A549 (cell line): ENCODE results near the gene CLSTN1.

Experiments
- CHD4 ChIP-seq: fragments of 200-600 bp; sonication (generic); IDR thresholded peaks from 2 replicates; pipeline ENCODE4 v1.6.1; 2016; ENCODE audit warnings: antibody characterized with exemption, mild to moderate bottlenecking, borderline replicate concordance
- CTCF ChIP-seq: fragments of >200 bp; sonication (Bioruptor Twin); formaldehyde crosslinking; IDR thresholded peaks from 3 replicates; pipeline ENCODE4 v1.5.1; 2016
- HOXA7 ChIP-seq: fragments of 250-450 bp; sonication (Bioruptor Pico); IDR thresholded peaks from 2 replicates; pipeline ENCODE4 v1.5.0; 2020; ENCODE audit warnings: mild to moderate bottlenecking, moderate library complexity
- JUN ChIP-seq, 2 experiments: fragments of >200 bp; sonication (Bioruptor Twin); formaldehyde crosslinking; IDR thresholded peaks; 2 replicates in 1 of 2; 3 replicates in 1 of 2; pipeline ENCODE4 v1.6.1; 2016 to 2017
- POLR2A ChIP-seq: IDR thresholded peaks from 2 replicates; pipeline ENCODE4 v1.6.1; 2012; ENCODE audit warnings: mild to moderate bottlenecking, low read length
- RAD21 ChIP-seq, 2 experiments: fragments of >200 bp in 1 of 2; sonication (Bioruptor Twin) in 1 of 2; formaldehyde crosslinking in 1 of 2; IDR thresholded peaks in 1 of 2; conservative IDR thresholded peaks in 1 of 2; 2 replicates in 1 of 2; 3 replicates in 1 of 2; pipeline ENCODE4 v1.6.1; 2012 to 2018; ENCODE audit warnings: inconsistent platforms in 1 of 2
- RARB ChIP-seq: fragments of 250-450 bp; sonication (Bioruptor Pico); IDR thresholded peaks from 2 replicates; pipeline ENCODE4 v1.8.0; 2021; ENCODE audit warnings: mild to moderate bottlenecking, moderate library complexity
- RCOR1 ChIP-seq: fragments of 150-350 bp; IDR thresholded peaks from 2 replicates; pipeline ENCODE4 v1.6.1; 2014; ENCODE audit warnings: antibody characterized with exemption, low read length, low read depth
- RFX5 ChIP-seq: fragments of 450-650 bp; IDR thresholded peaks from 2 replicates; pipeline ENCODE4 v1.7.1; 2014; ENCODE audit warnings: antibody characterized with exemption, mild to moderate bottlenecking, moderate library complexity
- TP53 ChIP-seq: fragments of 250-450 bp; sonication (Bioruptor Pico); IDR thresholded peaks from 2 replicates; pipeline ENCODE4 v1.5.0; 2021; ENCODE audit warnings: mild to moderate bottlenecking, moderate library complexity

DNA sequence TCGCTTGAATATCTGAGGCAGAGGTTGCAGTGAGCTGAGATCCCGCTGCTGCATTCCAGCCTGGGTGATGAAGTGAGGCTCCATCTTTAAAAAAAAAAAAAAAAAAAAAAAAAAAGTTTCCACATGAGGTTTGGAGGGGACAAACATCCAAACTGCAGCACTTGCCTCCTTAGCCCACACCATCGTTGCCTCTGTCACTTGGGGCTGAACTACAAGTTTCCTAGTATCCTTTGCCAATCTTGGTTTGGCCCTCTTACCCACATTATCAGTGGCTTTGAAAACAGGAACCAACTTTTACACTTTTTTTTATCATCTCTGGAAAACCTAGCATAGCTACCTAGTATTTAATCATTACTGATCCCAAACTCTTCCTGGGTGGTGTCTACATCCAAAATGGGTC is 59.2 kb downstream of the CLSTN1 start:
- TF ChIP-seq HOXA7 (no peak), POLR2A (no peak), CHD4 (no peak), RARB (no peak), CTCF (no peak), RFX5 (no peak), RCOR1 (no peak), RAD21 (conservative IDR thresholded peaks at IDR 0.05 in 1 of 2, IDR thresholded peaks at IDR 0.05 in 1 of 2) (no peak), JUN (IDR thresholded peaks at IDR 0.05) (no peak), TP53 (no peak)
